ENCODE data around the gene SLC46A1.

GRCh38 chr17:28402844-28403243 lies 3.2 kb downstream of the SLC46A1 start:
- TF ChIP-seq POLR2A (IDR thresholded peaks at IDR 0.05; ENCODE audit: control extremely low read depth in 1 of 2, low read depth in 2 of 2, low read length in 2 of 2) (no peak), ASH2L (IDR thresholded peaks at IDR 0.05; ENCODE audit: low read length) (no peak), JUN (IDR thresholded peaks at IDR 0.05; ENCODE audit: low read depth, low read length) (no peak), SP1 (IDR thresholded peaks at IDR 0.05; ENCODE audit: low read depth, low read length) (no peak), POLR2AphosphoS5 (IDR thresholded peaks at IDR 0.05; ENCODE audit: low read depth, low read length) (no peak), RBBP5 (IDR thresholded peaks at IDR 0.05; ENCODE audit: borderline replicate concordance, low read depth, low read length) (no peak), TBP (IDR thresholded peaks at IDR 0.05; ENCODE audit: low read depth, low read length) (no peak), CHD1 (IDR thresholded peaks at IDR 0.05; ENCODE audit: low read depth, low read length) (no peak), GTF2F1 (IDR thresholded peaks at IDR 0.05; ENCODE audit: borderline replicate concordance, low read depth, low read length) (no peak)
- TF ChIP-seq, protein P1, sequence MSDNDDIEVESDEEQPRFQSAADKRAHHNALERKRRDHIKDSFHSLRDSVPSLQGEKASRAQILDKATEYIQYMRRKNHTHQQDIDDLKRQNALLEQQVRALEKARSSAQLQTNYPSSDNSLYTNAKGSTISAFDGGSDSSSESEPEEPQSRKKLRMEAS (IDR thresholded peaks at IDR 0.05) = no peak
